Right renal cortex interstitium (tissue), 3 donors: ENCODE results near the gene SEH1L. TPM values are rescaled to one million over a fixed set of nuclear protein-coding genes. Genes with fewer than 3 reads are reported as not detected.

Source experiments
- DNase-seq, 3 donors: peaks; one replicate each; pipeline ENCODE4 v3.0.0-alpha.2; 2013; ENCODE audit warnings: low read depth in 3 of 3, low spot score in 2 of 3
- polyA plus RNA-seq, 3 donors: library from polyadenylated mRNA; unstranded; fragments of 120-200 nt; gene quantifications; one replicate each; pipeline ENCODE4 v1.2.1, GENCODE V29; 2013; ENCODE audit not compliant: insufficient read length in 3 of 3

Gene SEH1L
- polyA plus RNA-seq, 3 donors = 38.7 to 41.5 (median 40.2) TPM

DNA sequence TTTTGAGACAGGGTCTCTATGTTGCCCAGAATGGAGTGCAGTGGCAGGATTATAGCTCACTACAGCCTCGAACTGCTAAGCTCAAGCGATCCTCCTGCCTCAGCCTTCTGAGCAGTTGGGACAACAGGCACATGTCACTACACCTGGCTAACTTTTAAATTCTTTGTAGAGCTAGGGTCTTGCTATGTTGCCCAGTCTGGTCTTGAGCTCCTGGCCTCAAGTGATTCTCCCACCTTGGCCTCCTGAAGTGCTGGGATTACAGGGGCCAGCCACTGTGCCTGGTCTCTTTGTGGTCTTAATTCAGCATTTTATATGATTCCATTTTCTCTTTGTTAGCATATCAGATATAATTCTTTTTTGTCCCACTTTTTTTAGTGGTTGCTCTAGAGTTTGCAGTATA, 77.4 kb downstream of the SEH1L start:
- no peak for DNase-seq

DNA sequence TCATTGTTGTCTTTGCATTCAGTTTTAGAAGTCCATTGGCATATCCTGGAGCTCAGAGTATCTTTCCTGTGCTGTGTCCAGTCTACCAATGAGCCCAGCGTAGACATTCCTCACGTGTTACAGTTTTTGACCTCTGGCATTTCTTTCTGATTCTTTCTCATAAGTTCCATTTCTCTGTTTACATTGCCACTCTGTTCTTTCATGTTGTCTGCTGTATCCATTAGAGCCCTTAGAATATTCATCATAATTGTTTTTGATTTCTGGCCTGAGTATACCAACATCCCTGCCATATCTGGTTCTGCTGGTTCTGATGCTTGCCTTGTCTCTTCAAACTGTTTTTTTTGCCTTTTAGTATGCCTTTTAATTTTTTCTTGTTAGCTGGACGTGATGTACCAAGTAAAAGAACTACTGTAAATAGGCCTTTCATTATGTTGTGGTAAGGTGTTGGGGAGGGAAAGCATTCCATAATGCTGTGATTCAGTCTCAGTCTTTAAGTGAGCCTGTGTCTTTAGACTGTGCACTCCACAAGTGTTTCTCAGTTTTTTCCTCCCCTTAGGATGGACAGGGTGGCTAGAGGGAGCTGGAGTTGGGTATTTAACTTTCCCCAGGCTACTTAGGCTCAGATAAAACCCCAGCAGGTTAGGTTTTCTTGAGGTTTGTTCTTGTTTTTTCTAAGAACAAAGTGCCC, 78.9 kb downstream of the SEH1L start:
- no peak for DNase-seq

DNA sequence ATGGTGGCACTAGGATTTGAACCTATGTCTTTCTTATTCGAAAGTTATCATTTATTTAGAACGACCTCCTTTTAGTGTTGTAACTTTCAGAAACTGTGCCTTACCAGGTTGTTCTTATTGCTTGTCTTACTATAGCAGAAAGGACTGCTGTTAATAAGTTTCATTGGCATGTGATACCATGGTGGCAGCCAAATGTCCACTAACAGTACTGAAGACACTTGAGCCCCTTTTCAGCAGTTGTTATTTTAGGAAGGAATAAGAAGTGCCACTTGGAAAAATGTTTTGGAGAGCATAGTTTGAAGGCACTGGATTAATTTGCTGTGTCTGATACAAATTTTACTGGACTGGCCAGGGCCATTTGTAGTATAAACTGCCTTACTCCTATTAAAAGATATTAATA, 81.1 kb downstream of the SEH1L start:
- DNase-seq = no peak

DNA sequence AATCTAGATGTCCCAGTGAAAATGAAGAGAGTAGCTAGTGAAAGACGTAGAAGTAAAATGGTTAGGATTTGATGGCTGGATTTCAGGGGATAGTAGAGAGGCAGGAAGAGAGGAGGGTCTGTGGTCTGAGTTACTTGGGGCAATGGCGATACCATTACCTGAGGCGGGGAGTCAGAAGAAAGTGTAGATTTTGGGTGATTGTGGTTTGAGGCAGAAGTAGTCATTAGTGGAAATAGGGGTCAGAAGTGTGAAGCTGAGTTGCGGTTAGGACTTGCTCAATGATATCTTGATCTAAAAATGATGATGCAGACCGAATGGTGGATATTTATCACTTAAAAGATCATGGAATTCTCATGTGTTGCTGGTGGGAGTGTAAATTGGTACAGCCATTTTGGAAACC, 84.4 kb downstream of the SEH1L start:
- no peak for DNase-seq

DNA sequence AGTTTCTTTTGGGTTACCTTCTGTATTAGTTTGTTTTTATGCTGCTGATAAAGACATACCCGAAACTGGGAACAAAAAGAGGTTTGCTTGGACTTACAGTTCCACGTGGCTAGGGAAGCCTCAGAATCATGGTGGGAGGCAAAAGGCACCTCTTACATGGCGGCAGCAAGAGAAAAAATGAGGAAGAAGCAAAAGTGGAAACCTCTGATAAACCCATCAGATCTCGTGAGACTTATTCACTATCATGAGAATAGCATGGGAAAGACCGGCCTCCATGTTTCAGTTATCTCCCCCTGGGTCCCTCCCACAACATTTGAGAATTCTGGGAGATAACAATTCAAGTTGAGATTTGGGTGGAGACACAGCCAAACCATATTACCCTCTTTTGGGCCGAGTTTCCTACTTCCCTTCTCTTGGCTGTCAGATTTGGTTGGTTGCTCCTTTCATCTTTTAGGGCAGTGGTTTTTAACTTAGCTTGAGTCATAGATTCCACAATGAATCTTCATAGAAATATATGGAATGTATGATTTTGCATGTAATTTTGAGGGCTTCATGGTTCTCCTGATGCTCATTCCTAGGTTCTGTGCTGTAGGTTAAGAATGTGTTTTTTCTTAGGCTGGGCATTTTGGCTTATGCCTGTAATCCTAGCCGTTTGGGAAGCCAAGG, 87.6 kb downstream of the SEH1L start:
- DNase-seq = no peak

DNA sequence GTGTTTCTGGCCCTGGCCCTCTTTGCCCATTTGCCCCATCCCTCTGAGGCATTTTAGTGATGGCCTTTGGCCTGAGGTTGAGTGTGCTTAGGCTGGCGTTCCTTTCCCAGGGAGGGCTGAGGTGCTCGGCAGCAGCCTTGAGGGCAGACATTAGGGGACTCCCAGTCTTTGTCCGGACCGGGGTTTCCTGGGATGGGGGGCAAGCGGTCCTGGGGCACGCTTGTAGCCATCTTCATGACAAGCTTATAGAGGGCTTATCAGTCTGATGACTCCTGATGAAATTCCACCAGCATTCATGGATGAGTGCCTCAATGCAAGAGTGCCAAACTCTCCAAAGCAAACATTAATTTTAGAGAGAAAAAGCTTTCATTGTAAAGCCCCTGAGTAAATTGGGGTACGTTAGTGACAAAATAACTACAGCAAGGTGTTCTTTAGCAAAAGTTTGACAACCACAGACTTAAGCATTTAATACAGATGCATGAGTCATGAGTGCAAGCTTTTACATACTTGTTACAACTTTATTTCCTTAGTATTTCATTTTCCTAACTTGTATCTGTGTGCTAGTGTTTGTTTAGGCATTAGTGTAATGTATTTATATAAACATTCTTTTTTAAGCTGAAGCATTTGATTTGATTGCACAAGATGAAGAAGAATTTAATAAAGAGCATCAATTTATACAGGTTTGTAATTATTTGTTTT, 89.0 kb downstream of the SEH1L start:
- no peak for DNase-seq

Other genes with a start within 250 kb of the SEH1L start
- 10 to 100 TPM; 10.1 to 12.3 (median 11.4) TPM for gene CEP76, start 245.3 kb upstream of the SEH1L start, polyA plus RNA-seq
- 10 to 100 TPM; 67.1 to 79.4 (median 73.1) TPM for gene PSMG2, start 245.0 kb upstream of the SEH1L start, polyA plus RNA-seq
- 10 to 100 TPM; 55.4 to 57.9 (median 57.8) TPM for gene PTPN2, start 63.8 kb upstream of the SEH1L start, polyA plus RNA-seq
- 10 to 100 TPM; 34.1 to 46.2 (median 39.3) TPM for gene CEP192, start 43.4 kb downstream of the SEH1L start, polyA plus RNA-seq